Measurements from ENCODE around the gene ACKR2. TPM values are rescaled to one million over a fixed set of nuclear protein-coding genes. Genes with fewer than 3 reads are reported as not detected.
A peak's percentile ranks its signal among the peaks of the same experiment; 100 is the strongest.

Gene ACKR2
- total and polyA plus RNA-seq, 2 of the 13 experiments (the other 11 are each of a cell fraction or from before 2014, with no cell fraction given): 1.1 to 1.9 TPM

GRCh38 chr3:42804831-42805132, 4.5 kb upstream of the ACKR2 start:
- CTCF ChIA-PET (ENCODE audit: low intra/inter-chr PET ratio, low total read pairs): no interaction called here
- DNase-seq (ENCODE audit: low spot score): no peak
- intact Hi-C loops (cut with micrococcal nuclease; ENCODE audit: unreplicated experiment): loop anchor here (1.0 kb wide), 2 partner anchors 25 to 51 kb away; no protein-coding TSS in a partner anchor
- H3K27ac ChIP-seq (ENCODE audit: extremely low read length, insufficient read depth, low read length): peak overlapping the region; percentile 93
- H2AFZ ChIP-seq (ENCODE audit: low read length): no peak overlapping the region
- ATAC-seq: peak; percentile 40
- 0 out of 2 replicates have a peak, but pooled peaks cover 3% of the 10 kb centered on the region for H4K20me1 ChIP-seq (ENCODE audit: insufficient read depth, low read length)
- H3K9ac ChIP-seq (ENCODE audit: insufficient read depth, low read depth, low read length): peak overlapping the region; percentile 97
- peak overlapping the region; percentile 87 to 98 (median 92) for H3K4me3 ChIP-seq (replicated peaks in 1 of 3; ENCODE audit: insufficient read depth in 1 of 3, low read depth in 2 of 3, low read length in 3 of 3)
- no peak for FAIRE-seq
- peak overlapping the region; percentile 92 for H3K4me2 ChIP-seq (ENCODE audit: low read depth, low read length)
- BruUV-seq (replicated peaks): TSS peak; percentile 97
- POLR2A ChIA-PET: interaction anchor here (0.7 to 5.0 kb wide), 32 partner anchors 10 to 214 kb away, joined by 3 to 105 read pairs (median 8); partner anchors contain the start of genes CYP8B1 and SS18L2
- H3K4me1 ChIP-seq (ENCODE audit: insufficient read depth, low read length): peaks cover 62% of the 10 kb centered on the region
- H3K79me2 ChIP-seq (ENCODE audit: insufficient read depth, low read length): peaks cover 45% of the 10 kb centered on the region
- no peaks in the 10 kb centered on the region; a peak in 1 of 5 replicates for H3K27me3 ChIP-seq (ENCODE audit: control insufficient read depth in 1 of 2, insufficient read depth in 2 of 2, low read length in 2 of 2)
- peaks cover 0 to 8% of the 10 kb centered on the region in 2 experiments; a peak in 1 of 5 replicates for H3K36me3 ChIP-seq (replicated peaks in 1 of 2; ENCODE audit: control insufficient read depth in 1 of 2, insufficient read depth in 2 of 2, low read length in 2 of 2)
- in situ Hi-C loops (cut with HindIII; ENCODE audit: extremely low pct_ligation_motif_present, low pct_unique_long_range_greater_than_20kb): no loop called here
- 0% methylated on average over 10 of the region's 13 CpGs for WGBS (ENCODE audit: low lambda C conversion rate)
- no peaks in the 10 kb centered on the region for H3K9me3 ChIP-seq (ENCODE audit: low read length)
- 0 out of 2 replicates have a peak, but pooled peaks have one; percentile 1 for TF ChIP-seq ZNF709 (CRISPR knock-in tag; IDR thresholded peaks at IDR 0.05)
- TF ChIP-seq ARID2 (CRISPR knock-in tag; IDR thresholded peaks at IDR 0.05; ENCODE audit: borderline replicate concordance): 0 out of 2 replicates have a peak, but pooled peaks have one; percentile 64
- TF ChIP-seq ZSCAN9 (CRISPR knock-in tag; IDR thresholded peaks at IDR 0.05; ENCODE audit: borderline replicate concordance): no peak
- no peak for TF ChIP-seq RORA (CRISPR knock-in tag; IDR thresholded peaks at IDR 0.05)
- 0 out of 2 replicates have a peak, but pooled peaks have one; percentile 18 for TF ChIP-seq RNF219 (CRISPR knock-in tag; IDR thresholded peaks at IDR 0.05)
- no peak for TF ChIP-seq ZNF160 (CRISPR knock-in tag; IDR thresholded peaks at IDR 0.05)
- no peak for TF ChIP-seq ZNF777 (CRISPR knock-in tag; IDR thresholded peaks at IDR 0.05)
- no peak for TF ChIP-seq CREB1 (IDR thresholded peaks at IDR 0.05)
- TF ChIP-seq CREB1 (CRISPR knock-in tag; IDR thresholded peaks at IDR 0.05): no peak; the same call in 1 of the 2 replicates
- no peak for TF ChIP-seq THAP8 (CRISPR knock-in tag; IDR thresholded peaks at IDR 0.05; ENCODE audit: borderline replicate concordance)
- TF ChIP-seq HNF1A (IDR thresholded peaks at IDR 0.05; ENCODE audit: low read depth): no peak
- no peak for TF ChIP-seq HNF1A (CRISPR knock-in tag; IDR thresholded peaks at IDR 0.05; ENCODE audit: borderline replicate concordance)
- 0 out of 2 replicates have a peak, but pooled peaks have one; percentile 13 for TF ChIP-seq ZSCAN21 (CRISPR knock-in tag; IDR thresholded peaks at IDR 0.05; ENCODE audit: borderline replicate concordance)
- TF ChIP-seq ZNF234 (CRISPR knock-in tag; conservative IDR thresholded peaks at IDR 0.05): 0 out of 2 replicates have a peak, but pooled peaks have one; percentile 11
- no peak for TF ChIP-seq FLYWCH1 (CRISPR knock-in tag; IDR thresholded peaks at IDR 0.05)
- TF ChIP-seq ZFYVE20 (CRISPR knock-in tag; IDR thresholded peaks at IDR 0.05; ENCODE audit: borderline replicate concordance, low read depth): no peak
- TF ChIP-seq LBX2 (CRISPR knock-in tag; IDR thresholded peaks at IDR 0.05; ENCODE audit: borderline replicate concordance): no peak
